Measurements from ENCODE around the gene PNPLA1.

The PNPLA1 gene

GRCh38 chr6:36313649-36313936 is 43.7 kb downstream of the PNPLA1 start:
- CTCF ChIA-PET = interaction anchor here (0.7 to 3.4 kb wide), 2 partner anchors 11 to 28 kb away, joined by 3 to 19 read pairs; no protein-coding TSS in a partner anchor
- peaks cover 7% of the 10 kb centered on the region for H3K4me1 ChIP-seq (ENCODE audit: control insufficient read depth, insufficient read depth, low read length)
- H3K9me3 ChIP-seq (ENCODE audit: control insufficient read depth, insufficient read depth, low read depth, low read length) = no peaks in the 10 kb centered on the region
- no peak overlapping the region for H3K27ac ChIP-seq (ENCODE audit: extremely low read depth, low read depth, low read length)
- no peak overlapping the region for H3K4me3 ChIP-seq (ENCODE audit: low read depth, low read length)
- POLR2A ChIA-PET = no interaction called here
- TF ChIP-seq ZNF341 (tag by site-specific recombination; IDR thresholded peaks at IDR 0.05; ENCODE audit: low read depth) (peak; percentile 61; the same call in 1 of the 2 replicates), TCF7L2 (IDR thresholded peaks at IDR 0.05; ENCODE audit: borderline replicate concordance, low read depth, low read length) (no peak)
- H3K36me3 ChIP-seq (ENCODE audit: control insufficient read depth in 2 of 2, insufficient read depth in 1 of 2, low read length in 2 of 2) = no peaks in the 10 kb centered on the region

GRCh38 chr6:36314221-36315014 is 44.6 kb downstream of the PNPLA1 start:
- Histone ChIP-seq H3K36me3 (ENCODE audit: control insufficient read depth in 2 of 2, insufficient read depth in 1 of 2, low read length in 2 of 2) (no peaks in the 10 kb centered on the region), H3K4me1 (ENCODE audit: control insufficient read depth, insufficient read depth, low read length) (peaks cover 13% of the 10 kb centered on the region), H3K4me3 (ENCODE audit: low read depth, low read length) (no peak overlapping the region), H3K27ac (ENCODE audit: extremely low read depth, low read depth, low read length) (no peak overlapping the region), H3K9me3 (ENCODE audit: control insufficient read depth, insufficient read depth, low read depth, low read length) (no peaks in the 10 kb centered on the region)
- ChIA-PET CTCF (interaction anchor here (8.1 kb wide), 1 partner anchor 12 kb away, joined by 83 read pairs; no protein-coding TSS in a partner anchor), POLR2A (no interaction called here)
- TF ChIP-seq ZNF24 (tag by site-specific recombination; IDR thresholded peaks at IDR 0.05) = peak; percentile 46; the same call in 1 of the 2 replicates
- TF ChIP-seq HIC1 (tag by site-specific recombination; IDR thresholded peaks at IDR 0.05) = peak; percentile 60; the same call in 1 of the 2 replicates
- TF ChIP-seq SP2 (tag by site-specific recombination; IDR thresholded peaks at IDR 0.05) = peak; percentile 17; the same call in 1 of the 2 replicates
- TF ChIP-seq KLF17 (tag by site-specific recombination; IDR thresholded peaks at IDR 0.05) = peak; percentile 42; the same call in 1 of the 2 replicates
- TF ChIP-seq ZEB2 (tag by site-specific recombination; IDR thresholded peaks at IDR 0.05) = 0 out of 2 replicates have a peak, but pooled peaks have one; percentile 18
- peak; percentile 41; the same call in 1 of the 2 replicates for TF ChIP-seq ZNF629 (tag by site-specific recombination; IDR thresholded peaks at IDR 0.05)
- TF ChIP-seq SCRT2 (tag by site-specific recombination; IDR thresholded peaks at IDR 0.05) = peak; percentile 50
- no peak for TF ChIP-seq ZBTB17 (tag by site-specific recombination; IDR thresholded peaks at IDR 0.05)
- no peak for TF ChIP-seq ZNF292 (tag by site-specific recombination; IDR thresholded peaks at IDR 0.05; ENCODE audit: borderline replicate concordance, low read depth)
- TF ChIP-seq OSR2 (tag by site-specific recombination; IDR thresholded peaks at IDR 0.05) = peak; percentile 75
- TF ChIP-seq FEZF1 (tag by site-specific recombination; IDR thresholded peaks at IDR 0.05) = peak; percentile 49
- no peak for TF ChIP-seq TCF7L2 (IDR thresholded peaks at IDR 0.05; ENCODE audit: borderline replicate concordance, low read depth, low read length)
- 0 out of 2 replicates have a peak, but pooled peaks have one; percentile 12 for TF ChIP-seq ZNF394 (tag by site-specific recombination; IDR thresholded peaks at IDR 0.05; ENCODE audit: borderline replicate concordance)
- TF ChIP-seq ZNF692 (tag by site-specific recombination; IDR thresholded peaks at IDR 0.05) = 0 out of 2 replicates have a peak, but pooled peaks have one; percentile 25
- TF ChIP-seq GLIS1 (tag by site-specific recombination; IDR thresholded peaks at IDR 0.05) = peak; percentile 81
- TF ChIP-seq ZBTB48 (tag by site-specific recombination; IDR thresholded peaks at IDR 0.05) = no peak
- TF ChIP-seq ZNF600 (tag by site-specific recombination; IDR thresholded peaks at IDR 0.05) = peak; percentile 71
- peak; percentile 99 for TF ChIP-seq ZNF664 (tag by site-specific recombination; IDR thresholded peaks at IDR 0.05)
- no peak for TF ChIP-seq ZBTB8A (tag by site-specific recombination; IDR thresholded peaks at IDR 0.05)
- TF ChIP-seq ZBTB21 (tag by site-specific recombination; IDR thresholded peaks at IDR 0.05) = peak; percentile 49; the same call in 1 of the 2 replicates
- TF ChIP-seq ZFHX2 (tag by site-specific recombination; conservative IDR thresholded peaks at IDR 0.05) = peak; percentile 74
- no peak for TF ChIP-seq ZNF133 (tag by site-specific recombination; IDR thresholded peaks at IDR 0.05)
- peak; percentile 82 for TF ChIP-seq ZNF366 (tag by site-specific recombination; conservative IDR thresholded peaks at IDR 0.05)
- no peak for TF ChIP-seq ZNF211 (tag by site-specific recombination; IDR thresholded peaks at IDR 0.05; ENCODE audit: low read depth)
- TF ChIP-seq ZNF324 (tag by site-specific recombination; IDR thresholded peaks at IDR 0.05) = peak; percentile 54; the same call in 1 of the 2 replicates
- TF ChIP-seq SP7 (tag by site-specific recombination; IDR thresholded peaks at IDR 0.05) = peak; percentile 95
- TF ChIP-seq ZNF335 (tag by site-specific recombination; conservative IDR thresholded peaks at IDR 0.05) = peak; percentile 48
- no peak for TF ChIP-seq ZNF274 (IDR thresholded peaks at IDR 0.05; ENCODE audit: low read length)
- TF ChIP-seq ZNF274 (tag by site-specific recombination; IDR thresholded peaks at IDR 0.05; ENCODE audit: borderline replicate concordance) = no peak
- TF ChIP-seq ZNF785 (tag by site-specific recombination; IDR thresholded peaks at IDR 0.05) = no peak

All from HEK293 (cell line).